GM23338 (cell line): ENCODE measurements around the gene VPS37B.

Experiments used
- CREB1 ChIP-seq: fragments of 250-450 bp; sonication (Bioruptor Pico); IDR thresholded peaks from 2 replicates; pipeline ENCODE4 v1.5.0; 2020; ENCODE audit warnings: low read depth, mild to moderate bottlenecking, moderate library complexity
- CTCF ChIP-seq, 2 experiments: fragments of 200-600 bp in 1 of 2; sonication (generic) in 1 of 2; conservative IDR thresholded peaks; 2 replicates each; pipeline versions ENCODE4 v1.5.1 to v1.6.1; 2016 to 2017; ENCODE audit warnings: antibody characterized with exemption in 2 of 2, low read depth in 2 of 2, mild to moderate bottlenecking in 2 of 2, moderate library complexity in 1 of 2
- ETS1 ChIP-seq: IDR thresholded peaks from 2 replicates; pipeline ENCODE4 v1.6.1; 2016; ENCODE audit warnings: antibody characterized with exemption
- EZH2 ChIP-seq: fragments of 200-600 bp; sonication (generic); IDR thresholded peaks from one replicate; pipeline ENCODE4 v1.8.0; 2017; ENCODE audit warnings: antibody characterized with exemption, mild to moderate bottlenecking, low read depth; ENCODE audit not compliant: unreplicated experiment
- EZH2phosphoT487 ChIP-seq: fragments of 200-600 bp; sonication (generic); IDR thresholded peaks from one replicate; pipeline ENCODE4 v1.8.1; 2018; ENCODE audit warnings: antibody characterized with exemption; ENCODE audit not compliant: unreplicated experiment
- JUNB ChIP-seq: IDR thresholded peaks from one replicate; pipeline ENCODE4 v1.6.1; 2016; ENCODE audit warnings: antibody characterized with exemption; ENCODE audit not compliant: unreplicated experiment
- POLR2AphosphoS5 ChIP-seq: IDR thresholded peaks from 2 replicates; pipeline ENCODE4 v1.6.1; 2016; ENCODE audit warnings: antibody characterized with exemption, low read depth
- ZNF114 ChIP-seq: fragments of 250-450 bp; sonication (Bioruptor Pico); IDR thresholded peaks from 2 replicates; pipeline ENCODE4 v1.5.0; 2020; ENCODE audit warnings: mild to moderate bottlenecking, moderate library complexity
- ZNF331 ChIP-seq: fragments of 250-450 bp; sonication (Bioruptor Pico); IDR thresholded peaks from 2 replicates; pipeline ENCODE4 v1.5.0; 2020; ENCODE audit warnings: low read depth, mild to moderate bottlenecking, moderate library complexity
- ZNF462 ChIP-seq: fragments of 250-450 bp; sonication (Bioruptor Pico); IDR thresholded peaks from 2 replicates; pipeline ENCODE4 v1.5.0; 2020; ENCODE audit warnings: mild to moderate bottlenecking, moderate library complexity
- TF ChIP-seq, protein P1 (sequence below): IDR thresholded peaks from one replicate; pipeline ENCODE4 v1.6.1; 2018; ENCODE audit warnings: antibody characterized with exemption; ENCODE audit not compliant: unreplicated experiment

GRCh38 chr12:122854554-122854953 is 41.4 kb downstream of the VPS37B start:
- TF ChIP-seq CTCF (conservative IDR thresholded peaks at IDR 0.05; ENCODE audit: low read depth in 2 of 2) (no peak), POLR2AphosphoS5 (no peak), EZH2 (no peak), ZNF114 (no peak), EZH2phosphoT487 (no peak), CREB1 (CRISPR knock-in tag) (no peak), JUNB (no peak), ZNF462 (CRISPR knock-in tag) (no peak), ETS1 (no peak), ZNF331 (no peak)
- TF ChIP-seq, protein P1, sequence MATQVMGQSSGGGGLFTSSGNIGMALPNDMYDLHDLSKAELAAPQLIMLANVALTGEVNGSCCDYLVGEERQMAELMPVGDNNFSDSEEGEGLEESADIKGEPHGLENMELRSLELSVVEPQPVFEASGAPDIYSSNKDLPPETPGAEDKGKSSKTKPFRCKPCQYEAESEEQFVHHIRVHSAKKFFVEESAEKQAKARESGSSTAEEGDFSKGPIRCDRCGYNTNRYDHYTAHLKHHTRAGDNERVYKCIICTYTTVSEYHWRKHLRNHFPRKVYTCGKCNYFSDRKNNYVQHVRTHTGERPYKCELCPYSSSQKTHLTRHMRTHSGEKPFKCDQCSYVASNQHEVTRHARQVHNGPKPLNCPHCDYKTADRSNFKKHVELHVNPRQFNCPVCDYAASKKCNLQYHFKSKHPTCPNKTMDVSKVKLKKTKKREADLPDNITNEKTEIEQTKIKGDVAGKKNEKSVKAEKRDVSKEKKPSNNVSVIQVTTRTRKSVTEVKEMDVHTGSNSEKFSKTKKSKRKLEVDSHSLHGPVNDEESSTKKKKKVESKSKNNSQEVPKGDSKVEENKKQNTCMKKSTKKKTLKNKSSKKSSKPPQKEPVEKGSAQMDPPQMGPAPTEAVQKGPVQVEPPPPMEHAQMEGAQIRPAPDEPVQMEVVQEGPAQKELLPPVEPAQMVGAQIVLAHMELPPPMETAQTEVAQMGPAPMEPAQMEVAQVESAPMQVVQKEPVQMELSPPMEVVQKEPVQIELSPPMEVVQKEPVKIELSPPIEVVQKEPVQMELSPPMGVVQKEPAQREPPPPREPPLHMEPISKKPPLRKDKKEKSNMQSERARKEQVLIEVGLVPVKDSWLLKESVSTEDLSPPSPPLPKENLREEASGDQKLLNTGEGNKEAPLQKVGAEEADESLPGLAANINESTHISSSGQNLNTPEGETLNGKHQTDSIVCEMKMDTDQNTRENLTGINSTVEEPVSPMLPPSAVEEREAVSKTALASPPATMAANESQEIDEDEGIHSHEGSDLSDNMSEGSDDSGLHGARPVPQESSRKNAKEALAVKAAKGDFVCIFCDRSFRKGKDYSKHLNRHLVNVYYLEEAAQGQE, result no peak
